ENCODE measurements around the gene FRZB.

Gene FRZB

GRCh38 chr2:182833084-182833854 is 33.2 kb downstream of the FRZB start:
- DNase-seq: no peak

- no peak for DNase-seq
Measured at GRCh38 chr2:182831921-182832320, 34.5 kb downstream of the FRZB start.

GRCh38 chr2:182831101-182831500 is 35.3 kb downstream of the FRZB start:
- DNase-seq: no peak

GRCh38 chr2:182827182-182827879 is 39.1 kb downstream of the FRZB start:
- no peak for DNase-seq

- no peak for DNase-seq
Measured at GRCh38 chr2:182826496-182826895, 39.9 kb downstream of the FRZB start.

GRCh38 chr2:182826064-182826463 is 40.4 kb downstream of the FRZB start:
- DNase-seq: no peak

DNA sequence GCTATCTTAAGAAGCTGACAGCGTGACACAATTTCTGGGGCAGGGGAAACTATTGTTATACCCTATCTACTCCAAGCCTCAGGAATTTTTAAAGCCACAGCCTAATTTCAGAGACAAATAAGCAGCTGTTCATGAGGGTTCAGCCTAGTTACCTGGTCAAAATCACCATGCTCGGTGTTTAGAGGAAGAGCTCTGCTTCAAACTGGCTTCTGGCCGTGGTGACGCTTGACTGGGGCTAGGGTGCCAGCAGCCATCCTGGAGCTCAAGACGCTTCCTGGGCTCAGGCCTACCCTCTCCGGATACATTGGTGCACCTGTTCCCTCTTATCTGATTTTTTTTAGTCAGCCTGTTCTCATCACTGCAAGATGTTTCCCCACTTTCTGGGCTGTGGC is 41.7 kb downstream of the FRZB start:
- no peak for DNase-seq

DNA sequence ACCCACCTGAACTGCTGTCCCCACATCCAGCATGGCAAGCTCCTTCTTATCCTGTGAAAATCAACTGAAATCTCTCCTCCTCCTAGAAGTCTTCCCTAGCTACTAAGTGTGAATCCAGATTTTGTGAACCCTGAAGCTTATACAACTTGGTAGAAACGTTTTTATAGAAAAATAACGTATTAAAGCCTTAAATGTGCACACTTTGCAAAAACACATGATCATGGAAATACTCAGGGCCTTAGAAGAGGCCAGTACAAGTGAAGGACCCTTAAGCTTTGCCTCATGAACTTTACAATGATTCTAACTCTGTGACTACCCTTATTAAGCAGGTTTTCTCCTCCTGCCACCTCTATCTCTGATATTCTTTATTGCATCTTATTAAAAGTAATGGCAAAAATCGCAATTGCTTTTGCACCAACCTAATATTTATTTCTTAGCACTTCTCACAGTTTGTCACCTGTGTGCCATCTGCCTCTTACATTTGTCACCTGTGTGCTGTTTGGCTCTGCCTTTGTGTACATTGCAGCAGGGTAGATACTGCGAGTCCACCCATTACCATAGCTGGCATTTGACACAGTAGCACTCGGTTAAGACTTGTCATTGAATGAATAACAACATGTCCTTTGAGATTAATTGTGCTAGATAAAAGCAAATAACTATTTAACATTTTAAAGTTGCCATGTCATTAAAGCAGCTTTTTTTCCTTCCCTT is 42.2 kb downstream of the FRZB start:
- DNase-seq: no peak

GRCh38 chr2:182822733-182823132 is 43.7 kb downstream of the FRZB start:
- DNase-seq: no peak

- no peak for DNase-seq
Measured at GRCh38 chr2:182821182-182821581, 45.3 kb downstream of the FRZB start.

- no peak for DNase-seq
Measured at GRCh38 chr2:182819412-182819811, 47.0 kb downstream of the FRZB start.

GRCh38 chr2:182818925-182819324 is 47.5 kb downstream of the FRZB start:
- DNase-seq: no peak

DNA sequence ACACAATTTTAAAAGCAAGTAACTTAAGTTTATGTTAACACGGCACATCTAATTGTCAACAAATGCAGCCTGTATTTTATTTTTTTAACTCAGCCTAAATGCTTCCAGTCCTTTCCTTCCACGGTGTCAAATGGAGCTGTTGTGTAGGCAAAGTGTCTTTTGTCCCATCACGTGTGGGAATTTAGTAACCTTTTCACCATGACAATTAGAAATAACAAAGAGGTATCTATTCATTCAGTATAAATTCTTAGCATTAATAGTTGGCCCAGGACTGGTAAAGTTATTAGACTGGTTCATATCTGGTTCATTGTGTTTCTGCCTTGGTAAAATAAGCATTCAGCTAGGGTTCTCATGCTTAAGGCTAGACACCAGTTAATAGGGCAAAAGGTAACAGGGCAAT is 47.9 kb downstream of the FRZB start:
- no peak for DNase-seq

GRCh38 chr2:182817558-182817957 is 48.9 kb downstream of the FRZB start:
- DNase-seq: no peak

GRCh38 chr2:182816866-182817265 is 49.6 kb downstream of the FRZB start:
- no peak for DNase-seq

DNA sequence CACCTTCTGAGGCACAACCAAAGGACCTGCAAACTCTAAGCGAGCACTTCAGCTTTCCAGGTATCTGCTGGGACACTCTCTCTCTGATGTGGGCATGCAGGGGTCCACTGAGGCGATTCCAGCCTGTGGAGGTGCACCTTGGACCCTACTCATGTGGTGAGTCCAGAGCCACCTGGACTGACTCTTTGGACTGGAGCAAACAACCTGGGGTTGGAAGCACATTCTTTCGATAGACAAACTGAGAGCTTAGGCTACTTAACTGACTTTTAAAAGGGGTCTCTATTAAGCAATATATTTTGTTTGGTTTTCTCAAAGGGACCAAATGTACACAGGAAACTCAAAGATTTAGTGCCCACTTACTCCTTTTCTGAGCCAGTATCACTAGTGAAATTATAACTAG is 51.6 kb downstream of the FRZB start:
- DNase-seq: no peak

- no peak for DNase-seq
Measured at GRCh38 chr2:182814380-182814779, 52.1 kb downstream of the FRZB start.

DNA sequence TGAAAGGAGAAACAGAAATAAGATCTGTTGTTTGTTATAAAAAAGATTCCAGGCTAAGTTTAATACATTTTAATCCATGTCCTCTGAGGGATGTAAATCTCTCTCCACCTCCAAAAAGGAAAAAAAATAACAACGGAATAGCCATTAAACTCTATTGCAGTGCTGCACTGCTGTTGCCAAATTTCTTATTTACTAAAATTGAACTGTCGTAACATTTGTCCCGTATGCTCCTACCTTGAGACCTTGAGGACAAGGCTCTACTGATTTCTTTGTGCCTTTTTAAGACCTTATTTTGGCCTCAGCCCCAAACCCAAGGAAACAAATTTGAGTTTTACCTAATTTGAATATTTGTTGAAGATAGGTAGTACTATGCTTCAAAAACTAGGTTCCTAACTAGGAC is 56.4 kb downstream of the FRZB start:
- no peak for DNase-seq

- no peak for DNase-seq
Measured at GRCh38 chr2:182807319-182807718, 59.1 kb downstream of the FRZB start.

DNA sequence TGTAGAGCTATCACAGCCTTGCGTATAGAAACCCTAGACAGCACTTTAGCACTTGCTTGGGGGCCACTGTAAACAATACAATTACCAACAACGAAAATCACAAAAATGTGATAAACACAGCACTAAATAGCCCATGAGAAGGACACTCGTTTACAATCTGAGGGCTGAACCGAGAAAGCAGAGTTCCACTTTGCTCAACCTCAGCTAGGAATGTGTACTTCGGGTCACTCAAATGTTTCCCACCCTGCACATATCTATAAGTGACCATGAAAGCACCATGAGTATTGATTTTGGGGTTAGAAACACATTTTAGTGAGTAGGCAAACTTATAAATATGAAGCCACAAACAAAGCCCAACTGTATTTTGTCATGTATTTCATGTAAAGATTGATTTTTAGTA is 62.3 kb downstream of the FRZB start:
- DNase-seq: no peak

- no peak for DNase-seq
Measured at GRCh38 chr2:182798736-182799135, 67.7 kb downstream of the FRZB start.

DNA sequence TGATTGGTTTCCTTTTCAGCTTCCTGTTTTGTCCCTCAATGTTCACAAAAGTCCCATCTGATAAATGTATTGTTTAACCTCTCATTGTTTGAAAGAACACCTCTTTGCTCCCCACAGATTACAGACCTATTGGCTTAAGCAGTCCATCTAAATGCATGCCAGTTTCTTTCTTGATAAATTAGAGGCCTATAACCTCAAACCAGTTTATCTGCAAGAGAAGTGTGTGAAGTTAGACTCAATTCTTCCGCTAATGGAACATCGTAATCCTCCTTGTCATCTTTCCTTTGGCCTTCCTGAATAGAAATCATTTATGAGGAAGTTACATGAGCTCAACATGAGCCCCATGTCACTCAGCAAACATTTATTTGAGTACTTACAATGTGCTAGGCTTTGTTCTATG is 74.0 kb downstream of the FRZB start:
- no peak for DNase-seq

DNA sequence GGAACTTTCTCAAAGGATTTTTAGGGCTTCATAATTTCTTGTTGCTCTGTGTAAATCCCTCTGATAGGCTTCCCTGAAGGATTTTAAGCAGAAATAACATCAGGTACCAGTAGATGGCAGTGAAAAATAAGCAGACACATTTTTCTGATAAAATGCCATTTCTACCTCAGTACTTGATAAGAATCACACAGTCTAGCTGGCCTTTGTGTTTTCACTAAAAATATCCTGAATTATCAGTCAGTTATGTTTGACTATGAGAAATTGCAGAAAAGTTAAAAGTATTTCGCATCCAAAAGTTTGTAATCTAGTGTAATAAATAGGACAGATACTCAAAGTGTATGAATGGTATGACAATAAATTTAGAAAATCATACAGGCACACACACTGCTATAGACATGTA is 81.7 kb downstream of the FRZB start:
- DNase-seq: no peak

Measured in effector CD8-positive, alpha-beta T cell (primary cell).